ENCODE results near the gene PPP1R14D. TPM values are rescaled to one million over a fixed set of nuclear protein-coding genes. Genes with fewer than 3 reads are reported as not detected.

PPP1R14D gene
- total and polyA plus RNA-seq, 2 experiments from 2014 or later: not detected

DNA sequence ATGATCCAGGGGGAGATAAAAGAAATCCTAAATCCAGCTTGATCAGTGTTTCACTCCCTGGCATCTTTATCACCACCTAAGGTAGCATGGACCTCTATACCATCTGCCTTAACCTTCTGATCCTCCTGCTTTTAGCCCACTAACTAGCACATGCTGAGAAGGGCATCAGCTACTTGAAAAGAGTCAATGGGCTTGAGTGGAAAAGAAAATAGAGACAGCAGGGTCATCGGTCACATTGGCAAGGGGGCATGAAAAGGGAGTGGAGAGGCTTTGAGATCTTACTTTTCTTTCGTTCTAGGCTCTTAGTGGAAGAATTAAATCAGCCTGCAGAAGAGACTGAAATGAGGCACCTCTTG lies 21.9 kb downstream of the PPP1R14D start (continued):
- TF ChIP-seq, protein P1, sequence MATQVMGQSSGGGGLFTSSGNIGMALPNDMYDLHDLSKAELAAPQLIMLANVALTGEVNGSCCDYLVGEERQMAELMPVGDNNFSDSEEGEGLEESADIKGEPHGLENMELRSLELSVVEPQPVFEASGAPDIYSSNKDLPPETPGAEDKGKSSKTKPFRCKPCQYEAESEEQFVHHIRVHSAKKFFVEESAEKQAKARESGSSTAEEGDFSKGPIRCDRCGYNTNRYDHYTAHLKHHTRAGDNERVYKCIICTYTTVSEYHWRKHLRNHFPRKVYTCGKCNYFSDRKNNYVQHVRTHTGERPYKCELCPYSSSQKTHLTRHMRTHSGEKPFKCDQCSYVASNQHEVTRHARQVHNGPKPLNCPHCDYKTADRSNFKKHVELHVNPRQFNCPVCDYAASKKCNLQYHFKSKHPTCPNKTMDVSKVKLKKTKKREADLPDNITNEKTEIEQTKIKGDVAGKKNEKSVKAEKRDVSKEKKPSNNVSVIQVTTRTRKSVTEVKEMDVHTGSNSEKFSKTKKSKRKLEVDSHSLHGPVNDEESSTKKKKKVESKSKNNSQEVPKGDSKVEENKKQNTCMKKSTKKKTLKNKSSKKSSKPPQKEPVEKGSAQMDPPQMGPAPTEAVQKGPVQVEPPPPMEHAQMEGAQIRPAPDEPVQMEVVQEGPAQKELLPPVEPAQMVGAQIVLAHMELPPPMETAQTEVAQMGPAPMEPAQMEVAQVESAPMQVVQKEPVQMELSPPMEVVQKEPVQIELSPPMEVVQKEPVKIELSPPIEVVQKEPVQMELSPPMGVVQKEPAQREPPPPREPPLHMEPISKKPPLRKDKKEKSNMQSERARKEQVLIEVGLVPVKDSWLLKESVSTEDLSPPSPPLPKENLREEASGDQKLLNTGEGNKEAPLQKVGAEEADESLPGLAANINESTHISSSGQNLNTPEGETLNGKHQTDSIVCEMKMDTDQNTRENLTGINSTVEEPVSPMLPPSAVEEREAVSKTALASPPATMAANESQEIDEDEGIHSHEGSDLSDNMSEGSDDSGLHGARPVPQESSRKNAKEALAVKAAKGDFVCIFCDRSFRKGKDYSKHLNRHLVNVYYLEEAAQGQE (IDR thresholded peaks at IDR 0.05; ENCODE audit: unreplicated experiment): no peak
- no peak for TF ChIP-seq NANOG (IDR thresholded peaks at IDR 0.05; ENCODE audit: borderline replicate concordance)
- TF ChIP-seq, protein P2, sequence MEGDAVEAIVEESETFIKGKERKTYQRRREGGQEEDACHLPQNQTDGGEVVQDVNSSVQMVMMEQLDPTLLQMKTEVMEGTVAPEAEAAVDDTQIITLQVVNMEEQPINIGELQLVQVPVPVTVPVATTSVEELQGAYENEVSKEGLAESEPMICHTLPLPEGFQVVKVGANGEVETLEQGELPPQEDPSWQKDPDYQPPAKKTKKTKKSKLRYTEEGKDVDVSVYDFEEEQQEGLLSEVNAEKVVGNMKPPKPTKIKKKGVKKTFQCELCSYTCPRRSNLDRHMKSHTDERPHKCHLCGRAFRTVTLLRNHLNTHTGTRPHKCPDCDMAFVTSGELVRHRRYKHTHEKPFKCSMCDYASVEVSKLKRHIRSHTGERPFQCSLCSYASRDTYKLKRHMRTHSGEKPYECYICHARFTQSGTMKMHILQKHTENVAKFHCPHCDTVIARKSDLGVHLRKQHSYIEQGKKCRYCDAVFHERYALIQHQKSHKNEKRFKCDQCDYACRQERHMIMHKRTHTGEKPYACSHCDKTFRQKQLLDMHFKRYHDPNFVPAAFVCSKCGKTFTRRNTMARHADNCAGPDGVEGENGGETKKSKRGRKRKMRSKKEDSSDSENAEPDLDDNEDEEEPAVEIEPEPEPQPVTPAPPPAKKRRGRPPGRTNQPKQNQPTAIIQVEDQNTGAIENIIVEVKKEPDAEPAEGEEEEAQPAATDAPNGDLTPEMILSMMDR (conservative IDR thresholded peaks at IDR 0.05; ENCODE audit: low read depth in 2 of 2): no peak

- Mint-ChIP-seq H3K27me3 (ENCODE audit: insufficient read depth, low read depth, poor library complexity) (peaks cover 15% of the 10 kb centered on the region), H3K27ac (no peak overlapping the region), H3K4me1 (peaks cover 26% of the 10 kb centered on the region), H3K36me3 (ENCODE audit: low read depth) (peaks cover 7% of the 10 kb centered on the region; the same call in 2 of the 3 replicates), H3K9me3 (no peaks in the 10 kb centered on the region), H3K4me3 (no peak overlapping the region)
- Histone ChIP-seq H3K27me3 (ENCODE audit: insufficient read depth) (no peaks in the 10 kb centered on the region), H3K9me2 (ENCODE audit: insufficient read depth) (no peaks in the 10 kb centered on the region), H3K4me3 (no peak overlapping the region), H3K36me3 (ENCODE audit: insufficient read depth) (no peaks in the 10 kb centered on the region), H3K79me2 (replicated peaks; ENCODE audit: insufficient read depth) (peaks cover 32% of the 10 kb centered on the region), H3F3A (replicated peaks; ENCODE audit: low read depth) (peaks cover 11% of the 10 kb centered on the region; the same call in 1 of the 2 replicates), H2AFZ (no peak overlapping the region), H4K20me1 (replicated peaks; ENCODE audit: insufficient read depth) (peaks cover 3% of the 10 kb centered on the region; the same call in 1 of the 2 replicates), H3K27ac (ENCODE audit: low read depth) (no peak overlapping the region), H3K4me1 (ENCODE audit: insufficient read depth) (peaks cover 27% of the 10 kb centered on the region), H3K4me2 (no peak overlapping the region)
- TF ChIP-seq ZNF114 (CRISPR knock-in tag; IDR thresholded peaks at IDR 0.05): no peak
- TF ChIP-seq, protein P2 (conservative IDR thresholded peaks at IDR 0.05; ENCODE audit: low read depth in 2 of 2): 0 out of 4 replicates have a peak, but pooled peaks have one; percentile 12 to 22
- DNase-seq (ENCODE audit: low spot score) (no peak), ATAC-seq (no peak)
These were observed 24.8 kb downstream of the PPP1R14D start for GRCh38 chr15:40803688-40804087.

GRCh38 chr15:40803076-40803475 lies 25.4 kb downstream of the PPP1R14D start:
- H3K27me3 ChIP-seq (ENCODE audit: insufficient read depth): no peaks in the 10 kb centered on the region
- H3K4me1 Mint-ChIP-seq: peaks cover 28% of the 10 kb centered on the region
- H3K4me2 ChIP-seq: no peak overlapping the region
- peaks cover 35% of the 10 kb centered on the region for H3K79me2 ChIP-seq (replicated peaks; ENCODE audit: insufficient read depth)
- no peaks in the 10 kb centered on the region for H3K9me2 ChIP-seq (ENCODE audit: insufficient read depth)
- H3K36me3 ChIP-seq (ENCODE audit: insufficient read depth): no peaks in the 10 kb centered on the region
- H2AFZ ChIP-seq: no peak overlapping the region
- peaks cover 7% of the 10 kb centered on the region; the same call in 2 of the 3 replicates for H3K36me3 Mint-ChIP-seq (ENCODE audit: low read depth)
- H3K27me3 Mint-ChIP-seq (ENCODE audit: insufficient read depth, low read depth, poor library complexity): peaks cover 13% of the 10 kb centered on the region
- no peak overlapping the region for H3K27ac Mint-ChIP-seq
- H3K27ac ChIP-seq (ENCODE audit: low read depth): no peak overlapping the region
- no peak overlapping the region for H3K4me3 ChIP-seq
- peaks cover 5% of the 10 kb centered on the region; the same call in 1 of the 2 replicates for H3F3A ChIP-seq (replicated peaks; ENCODE audit: low read depth)
- H4K20me1 ChIP-seq (replicated peaks; ENCODE audit: insufficient read depth): peaks cover 3% of the 10 kb centered on the region; the same call in 1 of the 2 replicates
- peaks cover 31% of the 10 kb centered on the region for H3K4me1 ChIP-seq (ENCODE audit: insufficient read depth)
- ATAC-seq: no peak
- DNase-seq (ENCODE audit: low spot score): no peak
- H3K4me3 Mint-ChIP-seq: no peak overlapping the region
- H3K9me3 Mint-ChIP-seq: no peaks in the 10 kb centered on the region
- TF ChIP-seq JUNB (IDR thresholded peaks at IDR 0.05; ENCODE audit: unreplicated experiment): no peak
- no peak for TF ChIP-seq NANOG (IDR thresholded peaks at IDR 0.05; ENCODE audit: borderline replicate concordance)
- TF ChIP-seq ZNF331 (CRISPR knock-in tag; IDR thresholded peaks at IDR 0.05; ENCODE audit: low read depth): no peak
- TF ChIP-seq ZNF114 (CRISPR knock-in tag; IDR thresholded peaks at IDR 0.05): no peak
- TF ChIP-seq POLR2AphosphoS5 (IDR thresholded peaks at IDR 0.05; ENCODE audit: low read depth): no peak

All from GM23338 (cell line).